H1 (cell line): Measurements from ENCODE around the gene TTC27. TPM values are rescaled to one million over a fixed set of nuclear protein-coding genes. Genes with fewer than 3 reads are reported as not detected.

Experiments used
- CTCF ChIA-PET: fragments of 300-600 bp; sonication (Branson Sonifier 250); formaldehyde crosslinking; loops from one replicate; lab custom pipeline; 2021; ENCODE audit not compliant: partially characterized antibody; lab: Charles Lee
- POLR2A ChIA-PET: fragments of 300-600 bp; sonication (Branson Sonifier 250); formaldehyde crosslinking; loops from one replicate; lab custom pipeline; 2021; ENCODE audit warnings: inconsistent platforms; ENCODE audit not compliant: partially characterized antibody; lab: Charles Lee
- DNase-seq, 2 experiments: peaks; one replicate each; pipeline versions ENCODE4 v3.0.0 to v3.0.0-alpha.2; 2010 to 2022; ENCODE audit warnings: low spot score in 2 of 2, low read depth in 1 of 2, mixed read lengths in 1 of 2
- FAIRE-seq: peaks from 2 replicates; lab custom pipeline; 2011; peaks lifted over from hg19 to GRCh38; lab: Jason Lieb, UNC
- H2AFZ ChIP-seq: 2 replicates; pipeline ENCODE4 v1.8.1; 2012; ENCODE audit warnings: low read length, inconsistent platforms
- H2AK5ac ChIP-seq: 2 replicates; pipeline ENCODE4 v1.6.1; 2013; ENCODE audit warnings: low read depth, low read length
- H2BK120ac ChIP-seq: replicated peaks from 2 replicates; pipeline ENCODE3; 2013; ENCODE audit warnings: low read depth, low read length, inconsistent platforms
- H2BK12ac ChIP-seq: 2 replicates; pipeline ENCODE4 v1.6.1; 2013; ENCODE audit warnings: low read depth, low read length
- H2BK15ac ChIP-seq: 2 replicates; pipeline ENCODE4 v1.6.1; 2013; ENCODE audit warnings: low read length
- H2BK20ac ChIP-seq: 2 replicates; pipeline ENCODE4 v1.6.1; 2013; ENCODE audit warnings: low read length
- H2BK5ac ChIP-seq: 2 replicates; pipeline ENCODE4 v1.6.1; 2013; ENCODE audit warnings: low read depth, low read length
- H3K14ac ChIP-seq: 2 replicates; pipeline ENCODE4 v1.6.1; 2013; ENCODE audit warnings: inconsistent platforms; ENCODE audit not compliant: insufficient read length
- H3K18ac ChIP-seq: 2 replicates; pipeline ENCODE4 v1.6.1; 2013; ENCODE audit warnings: low read length; ENCODE audit errors: extremely low read depth
- H3K23ac ChIP-seq: 2 replicates; pipeline ENCODE4 v1.6.1; 2013; ENCODE audit warnings: inconsistent platforms; ENCODE audit not compliant: insufficient read length
- H3K23me2 ChIP-seq: 2 replicates; pipeline ENCODE4 v1.6.1; 2013; ENCODE audit warnings: low read depth, low read length
- H3K27ac ChIP-seq: 2 replicates; pipeline ENCODE4 v1.6.1; 2011; ENCODE audit warnings: low read depth, low read length, inconsistent platforms
- H3K27me3 ChIP-seq, 4 experiments: replicated peaks in 1 of 4; 1 replicate in 1 of 4; 2 replicates in 3 of 4; pipeline versions ENCODE4 v1.6.1 to v1.8.1; 2011 to 2013; ENCODE audit warnings: low read length in 3 of 4, mild to moderate bottlenecking in 3 of 4, inconsistent platforms in 2 of 4, mixed read lengths in 2 of 4, moderate library complexity in 1 of 4; ENCODE audit not compliant: control insufficient read depth in 3 of 4, insufficient read depth in 3 of 4; ENCODE audit errors: extremely low read depth in 1 of 4
- H3K36me3 ChIP-seq, 4 experiments: 2 replicates each; pipeline versions ENCODE4 v1.6.1 to v1.8.1; 2011 to 2013; ENCODE audit warnings: mild to moderate bottlenecking in 4 of 4, low read length in 3 of 4, moderate library complexity in 2 of 4, control low read depth in 1 of 4, inconsistent platforms in 1 of 4; ENCODE audit not compliant: insufficient read depth in 4 of 4, control insufficient read depth in 2 of 4
- H3K4ac ChIP-seq: replicated peaks from 2 replicates; pipeline ENCODE3; 2013; ENCODE audit warnings: low read length, low read depth, mixed read lengths, inconsistent platforms; ENCODE audit not compliant: insufficient read length
- H3K4me1 ChIP-seq, 4 experiments: replicated peaks in 1 of 4; 1 replicate in 1 of 4; 2 replicates in 3 of 4; pipeline versions ENCODE4 v1.6.1 to v1.8.1; 2011 to 2013; ENCODE audit warnings: low read length in 3 of 4, inconsistent platforms in 2 of 4, mixed read lengths in 1 of 4; ENCODE audit not compliant: insufficient read depth in 4 of 4, control insufficient read depth in 3 of 4
- H3K4me2 ChIP-seq, 2 experiments: 2 replicates each; pipeline versions ENCODE4 v1.6.1 to v1.8.1; 2011 to 2013; ENCODE audit warnings: low read depth in 2 of 2, low read length in 2 of 2, control low read depth in 1 of 2, inconsistent platforms in 1 of 2, mild to moderate bottlenecking in 1 of 2; ENCODE audit not compliant: insufficient read depth in 1 of 2
- H3K4me3 ChIP-seq, 4 experiments: fragments of 200-600, 300-600 bp in 1 of 4; sonication (generic), shearing (Covaris generic), sonication (Bioruptor Twin) in 1 of 4; 2 replicates each; pipeline versions ENCODE4 v1.5.1 to v1.8.1; 2011 to 2016; ENCODE audit warnings: low read length in 4 of 4, low read depth in 3 of 4, control low read depth in 2 of 4, inconsistent platforms in 2 of 4, mild to moderate bottlenecking in 2 of 4, mixed read lengths in 1 of 4, moderate library complexity in 1 of 4; ENCODE audit not compliant: insufficient read depth in 2 of 4; ENCODE audit errors: extremely low read depth in 1 of 4
- H3K56ac ChIP-seq: replicated peaks from 2 replicates; pipeline ENCODE3; 2013; ENCODE audit warnings: low read depth, mild to moderate bottlenecking, mixed read lengths, low read length, inconsistent platforms; ENCODE audit not compliant: insufficient read length
- H3K79me1 ChIP-seq: 2 replicates; pipeline ENCODE4 v1.6.1; 2013; ENCODE audit warnings: low read depth, low read length, control low read depth
- H3K79me2 ChIP-seq, 2 experiments: 2 replicates each; pipeline versions ENCODE4 v1.6.1 to v1.8.1; 2012 to 2013; ENCODE audit warnings: low read length in 2 of 2, mild to moderate bottlenecking in 2 of 2, inconsistent platforms in 1 of 2; ENCODE audit not compliant: insufficient read depth in 2 of 2, control insufficient read depth in 1 of 2
- H3K9ac ChIP-seq, 4 experiments: replicated peaks in 1 of 4; 1 replicate in 1 of 4; 2 replicates in 3 of 4; pipeline versions ENCODE4 v1.6.1 to v1.8.1; 2011 to 2013; ENCODE audit warnings: low read depth in 3 of 4, low read length in 3 of 4, control low read depth in 2 of 4, mild to moderate bottlenecking in 2 of 4, moderate library complexity in 2 of 4, inconsistent platforms in 1 of 4; ENCODE audit errors: extremely low read depth in 1 of 4
- H3K9me3 ChIP-seq, 2 experiments: 2 replicates each; pipeline versions ENCODE4 v1.6.1 to v1.8.1; 2012 to 2013; ENCODE audit warnings: mild to moderate bottlenecking in 2 of 2, moderate library complexity in 2 of 2, control low read depth in 1 of 2, inconsistent platforms in 1 of 2, low read depth in 1 of 2, low read length in 1 of 2, mixed read lengths in 1 of 2; ENCODE audit not compliant: insufficient read depth in 2 of 2
- H4K20me1 ChIP-seq, 2 experiments: replicated peaks in 1 of 2; 2 replicates each; pipeline versions ENCODE3 to v1.8.1; 2011 to 2013; ENCODE audit warnings: inconsistent platforms in 2 of 2, low read length in 2 of 2, mild to moderate bottlenecking in 1 of 2; ENCODE audit not compliant: insufficient read depth in 2 of 2, control insufficient read depth in 1 of 2
- H4K5ac ChIP-seq: 2 replicates; pipeline ENCODE4 v1.6.1; 2013; ENCODE audit warnings: low read length, low read depth, mixed read lengths, inconsistent platforms; ENCODE audit not compliant: insufficient read length
- H4K8ac ChIP-seq: 2 replicates; pipeline ENCODE4 v1.8.0; 2013; ENCODE audit warnings: mild to moderate bottlenecking, moderate library complexity, low read length, inconsistent platforms; ENCODE audit not compliant: insufficient read depth; ENCODE audit errors: extremely low read depth
- H4K91ac ChIP-seq: replicated peaks from 2 replicates; pipeline ENCODE3; 2013; ENCODE audit warnings: low read length, mixed read lengths, inconsistent platforms; ENCODE audit not compliant: insufficient read length
- ASH2L ChIP-seq: fragments of 200-600, 300-600 bp; sonication (generic); IDR thresholded peaks from one replicate; pipeline ENCODE4 v1.7.1; 2017; ENCODE audit warnings: low read length
- ATF2 ChIP-seq: IDR thresholded peaks from 2 replicates; pipeline ENCODE4 v1.6.1; 2012; ENCODE audit warnings: low read length, inconsistent platforms
- BCL11A ChIP-seq, 2 experiments: IDR thresholded peaks; one replicate each; pipeline ENCODE4 v1.6.1; 2011; ENCODE audit warnings: low read depth in 2 of 2, low read length in 2 of 2, mild to moderate bottlenecking in 2 of 2
- CHD2 ChIP-seq: IDR thresholded peaks from 2 replicates; pipeline ENCODE4 v1.6.1; 2012; ENCODE audit warnings: low read length, improper control_type of control experiment
- MAFK ChIP-seq: IDR thresholded peaks from 2 replicates; pipeline ENCODE4 v1.6.1; 2012; ENCODE audit warnings: low read depth, mild to moderate bottlenecking, improper control_type of control experiment, low read length
- MAX ChIP-seq: IDR thresholded peaks from 2 replicates; pipeline ENCODE4 v1.6.1; 2012; ENCODE audit warnings: inconsistent platforms
- NANOG ChIP-seq: IDR thresholded peaks from 2 replicates; pipeline ENCODE4 v1.6.1; 2011; ENCODE audit warnings: low read length, low read depth, mild to moderate bottlenecking, inconsistent platforms; ENCODE audit not compliant: insufficient read depth, poor library complexity, severe bottlenecking
- RFX5 ChIP-seq: IDR thresholded peaks from 2 replicates; pipeline ENCODE4 v1.6.1; 2011; ENCODE audit warnings: low read depth, low read length, improper control_type of control experiment, borderline replicate concordance
- RNF2 ChIP-seq: fragments of 200-900, 300-1000 bp; sonication (generic); IDR thresholded peaks from 2 replicates; pipeline ENCODE4 v1.7.1; 2016; ENCODE audit warnings: borderline replicate concordance, low read depth, mild to moderate bottlenecking, antibody characterized with exemption, low read length; ENCODE audit not compliant: poor library complexity, severe bottlenecking; ENCODE audit errors: missing control alignments
- SAP30 ChIP-seq: fragments of 300-600 bp; sonication (generic); IDR thresholded peaks from 2 replicates; pipeline ENCODE4 v1.7.1; 2012; ENCODE audit warnings: low read length, moderate library complexity, mild to moderate bottlenecking, inconsistent platforms; ENCODE audit not compliant: insufficient read depth, insufficient replicate concordance
- SP4 ChIP-seq: IDR thresholded peaks from 2 replicates; pipeline ENCODE4 v1.6.1; 2012; ENCODE audit warnings: low read length, inconsistent platforms
- TAF7 ChIP-seq: optimal IDR thresholded peaks from 2 replicates; pipeline ENCODE3; 2011; ENCODE audit warnings: low read depth, mild to moderate bottlenecking, inconsistent platforms, low read length, moderate library complexity, borderline replicate concordance
- YY1 ChIP-seq: IDR thresholded peaks from 2 replicates; pipeline ENCODE4 v1.6.1; 2011; ENCODE audit warnings: low read depth, mild to moderate bottlenecking, low read length
- ZNF274 ChIP-seq: IDR thresholded peaks from 2 replicates; pipeline ENCODE4 v1.7.0; 2012; ENCODE audit warnings: low read length, borderline replicate concordance; ENCODE audit errors: extremely low read depth
- polyA plus RNA-seq, 7 experiments: library from polyadenylated mRNA; depleted of rRNA in 3 of 7; stranded (reverse) in 5 of 7; unstranded in 2 of 7; fragments of >200 nt in 5 of 7; fragments of 200-250 nt in 2 of 7; gene quantifications; 1 replicate in 5 of 7; 2 replicates in 1 of 7; 4 replicates in 1 of 7; pipeline versions ENCODE4 v1.2.1 to v1.2.3, GENCODE V29; 2011 to 2013; ENCODE audit warnings: missing spikeins in 2 of 7, mixed read lengths in 2 of 7
- total RNA-seq: library from RNA; stranded (reverse); fragmentation: NEBNext Ultra II Directional; extraction: Animal tissue kit (Norgen Biotek cat#: 25700); gene quantifications from 2 replicates; pipeline ENCODE4 v1.2.1, GENCODE V29; 2021

Gene TTC27
- total and polyA plus RNA-seq, 2 of the 8 experiments (the other 6 are each of a cell fraction or from before 2014, with no cell fraction given) = 13.8 to 29.1 TPM

- Histone ChIP-seq H3K18ac (no peak overlapping the region), H4K91ac (no peak overlapping the region), H3K79me1 (no peaks in the 10 kb centered on the region), H2BK12ac (no peak overlapping the region), H2BK120ac (no peak overlapping the region), H3K4me3 (no peak overlapping the region), H3K4me1 (no peaks in the 10 kb centered on the region), H3K9me3 (no peaks in the 10 kb centered on the region), H3K4me2 (no peak overlapping the region), H2BK15ac (no peak overlapping the region), H2AFZ (no peak overlapping the region), H4K20me1 (no peaks in the 10 kb centered on the region), H3K79me2 (no peaks in the 10 kb centered on the region), H2BK5ac (no peak overlapping the region), H3K9ac (no peak overlapping the region), H4K8ac (no peak overlapping the region), H3K23ac (no peak overlapping the region), H3K27me3 (no peaks in the 10 kb centered on the region), H3K4ac (no peak overlapping the region), H3K23me2 (no peaks in the 10 kb centered on the region), H3K56ac (no peak overlapping the region), H3K14ac (no peak overlapping the region), H4K5ac (no peak overlapping the region), H3K36me3 (no peaks in the 10 kb centered on the region), H2AK5ac (no peak overlapping the region), H2BK20ac (no peak overlapping the region), H3K27ac (no peak overlapping the region)
- DNase-seq (no peak), FAIRE-seq (no peak)
- CTCF ChIA-PET = no interaction called here
- POLR2A ChIA-PET = no interaction called here
- TF ChIP-seq RFX5 = no peak
- no peak for TF ChIP-seq BCL11A (IDR thresholded peaks at IDR 0.05; ENCODE audit: low read depth in 2 of 2, low read length in 2 of 2)
- no peak for TF ChIP-seq ATF2
- TF ChIP-seq ASH2L = no peak
- no peak for TF ChIP-seq ZNF274
- no peak for TF ChIP-seq MAFK
- TF ChIP-seq TAF7 = no peak
- no peak for TF ChIP-seq YY1
- TF ChIP-seq RNF2 = no peak
- TF ChIP-seq MAX = no peak
- no peak for TF ChIP-seq SP4
- TF ChIP-seq NANOG = no peak
- no peak for TF ChIP-seq CHD2
- no peak for TF ChIP-seq SAP30
Observed at GRCh38 chr2:32688541-32688940, 60.7 kb downstream of the TTC27 start.
